IPS DF 4.7 (cell line): ENCODE data around the gene ATP8A2.

Source experiments
- DNase-seq: peaks from one replicate; pipeline ENCODE4 v3.0.0-alpha.2; 2013; ENCODE audit warnings: low spot score; ENCODE audit errors: extremely low read depth

Gene ATP8A2

DNA sequence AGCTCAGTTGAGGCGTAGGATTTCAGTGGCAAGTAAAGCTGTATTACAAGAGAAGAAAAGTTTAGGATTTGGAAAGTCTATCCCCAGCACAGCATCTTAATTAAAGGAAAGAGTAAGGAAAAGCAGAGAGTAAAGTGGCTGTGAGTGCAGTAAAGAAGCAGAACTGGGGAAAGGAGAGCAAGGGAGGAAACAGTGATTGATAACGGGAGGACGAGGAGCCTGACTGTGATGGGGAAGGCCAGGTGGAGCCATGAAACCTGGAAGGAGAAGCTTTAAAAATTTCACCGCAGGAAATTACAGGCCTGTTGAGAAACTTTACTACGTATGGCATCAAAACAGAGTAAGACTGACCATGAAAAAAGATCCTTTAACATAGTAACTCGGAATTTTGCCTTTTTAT, 504.5 kb downstream of the ATP8A2 start:
- DNase-seq = no peak

- no peak for DNase-seq
Measured at GRCh38 chr13:25879466-25879865, 507.7 kb downstream of the ATP8A2 start.

- no peak for DNase-seq
Measured at GRCh38 chr13:25881136-25881926, 509.6 kb downstream of the ATP8A2 start.

GRCh38 chr13:25881971-25882451, 510.2 kb downstream of the ATP8A2 start:
- DNase-seq = no peak

- DNase-seq = no peak
Measured at GRCh38 chr13:25882466-25883357, 510.9 kb downstream of the ATP8A2 start.

- DNase-seq = no peak
Measured at GRCh38 chr13:25885418-25885817, 513.6 kb downstream of the ATP8A2 start.

GRCh38 chr13:25886438-25887214, 514.9 kb downstream of the ATP8A2 start:
- DNase-seq = no peak

- no peak for DNase-seq
Measured at GRCh38 chr13:25887962-25888655, 516.3 kb downstream of the ATP8A2 start.

DNA sequence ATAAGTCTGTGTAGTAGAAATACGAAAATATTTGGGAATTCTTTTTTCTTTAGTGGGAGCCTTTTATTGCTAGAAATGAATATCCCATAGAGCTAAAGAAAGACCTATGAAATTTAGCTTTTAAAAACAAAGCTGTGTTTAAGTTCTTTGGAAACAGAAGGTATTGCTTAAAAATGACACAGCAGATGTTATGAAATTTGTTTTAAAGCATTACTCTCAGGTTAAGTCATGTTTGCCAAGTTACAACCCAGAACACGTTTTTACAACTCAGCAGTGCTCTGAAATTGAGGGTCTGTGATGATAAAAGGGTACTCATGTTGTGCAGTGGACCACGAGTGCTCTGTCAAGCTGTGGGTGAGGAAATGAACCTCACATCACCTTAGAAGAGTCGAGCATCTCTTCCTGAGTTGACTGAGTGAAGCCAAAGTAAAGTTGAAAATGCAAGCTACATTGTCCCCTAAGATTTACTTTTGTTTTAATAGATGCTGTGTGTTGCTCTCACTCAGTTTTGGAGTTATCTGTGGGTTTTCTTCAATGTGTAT, 519.0 kb downstream of the ATP8A2 start:
- no peak for DNase-seq

DNA sequence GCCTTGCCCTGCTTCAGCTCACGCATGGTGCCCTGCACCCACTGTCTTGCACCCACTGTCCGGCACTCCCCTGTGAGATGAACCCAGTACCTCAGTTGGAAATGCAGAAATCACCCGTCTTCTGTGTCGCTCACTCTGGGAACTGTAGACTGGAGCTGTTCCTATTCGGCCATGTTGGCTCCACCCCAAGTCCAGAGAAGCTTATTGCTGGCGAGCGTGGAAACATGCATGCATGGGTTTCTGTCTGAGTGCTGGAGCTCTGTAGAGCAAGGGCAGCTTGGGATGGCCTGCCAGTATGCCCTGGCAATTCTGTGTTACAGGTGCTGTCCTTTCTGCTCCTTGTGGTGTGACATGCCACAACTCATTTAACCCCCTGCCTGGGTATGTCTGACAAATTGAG, 527.2 kb downstream of the ATP8A2 start:
- no peak for DNase-seq

DNA sequence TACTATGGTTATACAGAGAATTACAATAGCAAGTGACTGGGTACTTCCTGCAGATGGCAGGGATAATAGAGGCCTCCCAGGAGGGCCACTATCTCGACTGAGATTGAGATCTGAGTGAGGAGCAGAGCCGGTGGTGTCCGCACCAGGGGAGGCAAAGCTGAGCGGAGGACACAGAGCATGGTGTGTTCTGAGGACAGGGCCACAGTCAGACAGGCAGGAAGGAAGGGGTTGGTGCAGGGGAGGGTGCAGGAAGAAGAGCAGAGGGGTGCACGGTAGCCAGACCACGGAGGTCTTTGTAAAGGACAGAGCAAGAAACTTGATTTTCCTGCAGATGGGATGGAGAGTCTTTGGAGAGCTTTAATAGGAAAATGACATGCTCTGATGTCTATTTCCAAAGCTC, 527.7 kb downstream of the ATP8A2 start:
- no peak for DNase-seq

DNA sequence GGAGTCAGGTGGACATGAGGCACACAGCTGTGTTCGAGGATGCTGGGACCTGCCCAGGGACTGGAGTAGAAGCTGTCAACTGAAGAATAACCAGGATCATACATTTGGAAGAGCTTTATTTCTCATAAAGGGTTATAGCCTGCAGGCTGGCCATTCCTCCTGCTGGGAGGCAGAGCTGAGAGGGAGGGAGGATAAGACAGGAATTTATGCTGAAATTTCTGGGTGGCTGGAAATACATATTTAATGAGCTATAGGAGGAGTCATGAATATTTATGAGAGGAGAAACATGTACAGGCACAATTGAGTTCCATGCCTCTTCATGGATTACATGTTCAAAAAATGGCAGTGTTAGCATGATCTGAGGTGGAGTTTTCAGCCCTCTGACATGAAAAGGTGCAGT, 528.2 kb downstream of the ATP8A2 start:
- DNase-seq = no peak

DNA sequence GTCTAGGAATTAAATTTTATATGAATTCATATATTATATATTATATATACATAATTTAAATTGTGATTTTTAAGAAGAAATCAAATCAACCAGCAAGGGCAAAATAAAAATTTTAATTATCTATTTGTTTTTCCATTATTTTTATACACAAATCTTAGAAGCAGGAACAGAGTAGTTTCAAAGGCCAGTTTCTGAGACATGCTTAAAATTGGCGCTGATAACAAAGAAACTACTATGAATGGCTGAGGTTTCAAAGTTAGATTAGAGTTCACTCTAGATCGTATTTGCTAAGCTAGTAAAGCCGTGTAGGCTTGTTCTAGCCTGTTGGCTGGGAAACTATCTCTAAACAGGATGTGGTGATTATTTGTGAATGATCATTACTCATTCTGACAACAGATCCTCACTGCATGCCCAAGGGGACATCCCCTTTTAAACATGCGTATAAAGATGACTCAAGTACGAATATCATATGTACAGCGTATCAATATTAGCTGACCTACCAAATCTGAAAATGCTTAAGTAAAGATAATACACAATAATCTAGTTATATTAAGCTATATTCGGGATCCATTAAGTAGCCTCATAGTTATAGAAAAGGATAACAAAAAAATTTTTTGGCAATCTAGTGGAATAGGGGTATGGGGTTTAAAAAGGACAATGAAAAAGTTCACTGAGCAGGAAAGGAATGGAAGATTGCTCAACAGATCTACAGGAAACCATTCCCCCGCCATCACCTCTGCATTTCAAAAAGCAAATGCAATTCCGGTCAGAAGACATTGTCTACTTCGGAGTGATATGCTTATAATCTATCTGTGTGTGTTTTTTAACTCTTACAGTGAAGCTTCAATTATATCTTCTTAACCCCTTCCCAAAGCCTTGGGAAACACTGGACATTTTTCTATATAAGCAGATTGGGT, 529.9 kb downstream of the ATP8A2 start:
- no peak for DNase-seq

DNA sequence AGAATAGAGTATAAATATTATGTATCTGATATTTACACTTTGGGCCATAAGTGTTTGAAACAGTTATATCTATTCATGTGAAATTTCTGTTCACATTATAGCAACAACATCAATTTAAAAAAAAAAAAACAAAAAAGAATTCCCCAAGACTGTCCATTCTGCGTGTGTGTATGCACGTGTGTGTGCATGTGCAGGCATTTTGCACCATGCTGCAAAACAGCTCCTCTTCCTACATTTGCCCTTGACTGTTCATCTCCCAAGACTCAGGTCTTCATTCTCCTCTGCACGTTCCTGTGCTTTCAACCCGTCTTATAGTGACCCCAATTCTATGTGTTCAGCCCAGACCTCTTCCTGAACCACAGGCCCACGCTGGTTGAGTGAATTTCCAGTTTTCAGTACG, 530.7 kb downstream of the ATP8A2 start:
- DNase-seq = no peak

GRCh38 chr13:25902891-25903341, 531.1 kb downstream of the ATP8A2 start:
- DNase-seq = no peak

- DNase-seq = no peak
Measured at GRCh38 chr13:25904830-25905229, 533.1 kb downstream of the ATP8A2 start.

GRCh38 chr13:25905611-25906010, 533.8 kb downstream of the ATP8A2 start:
- DNase-seq = no peak

- DNase-seq = no peak
Measured at GRCh38 chr13:25906191-25906661, 534.5 kb downstream of the ATP8A2 start.

- no peak for DNase-seq
Measured at GRCh38 chr13:25908366-25908765, 536.6 kb downstream of the ATP8A2 start.
